Left kidney (tissue), 1 donor: ENCODE measurements around the gene SNX30. TPM values are rescaled to one million over a fixed set of nuclear protein-coding genes. Genes with fewer than 3 reads are reported as not detected.

Experiments
- polyA plus RNA-seq: library from polyadenylated mRNA; unstranded; fragments of 120-200 nt; gene quantifications from one replicate; pipeline ENCODE4 v1.2.1, GENCODE V29; 2013; ENCODE audit not compliant: insufficient read length

SNX30 gene
- polyA plus RNA-seq, 1 donor: 22.2 TPM

Other genes starting within 250 kb of the SNX30 start
- 35.7 TPM for gene INIP, start 32.6 kb upstream of the SNX30 start, polyA plus RNA-seq
- 0.12 TPM for gene SLC46A2, start 140.1 kb downstream of the SNX30 start, polyA plus RNA-seq